Activated T-helper 2 cell treated with anti-CD3 and anti-CD28 coated beads, Interferon-gamma antibody, Interleukin-2, Interleukin-4, amounts not matched to agents 10 μg/mL and 5 μg/mL and 100 μg/mL, durations not matched to agents 14 hours and 24 hours and 36 hours (primary cell): ENCODE measurements around the gene PTGR1. TPM values are rescaled to one million over a fixed set of nuclear protein-coding genes. Genes with fewer than 3 reads are reported as not detected.
"Not testable (repeated sequence)": the region's sequence is repeated elsewhere in the genome, so short reads cannot be mapped to it uniquely, and the experiment has no call there.

Experiments
- DNase-seq: peaks from one replicate; pipeline ENCODE4 v3.0.0; 2021; ENCODE audit warnings: low spot score
- H3K27ac Mint-ChIP-seq: one replicate; pipeline ENCODE4 v1.8.0; 2021; ENCODE audit warnings: mixed read lengths
- H3K27me3 Mint-ChIP-seq: one replicate; pipeline ENCODE4 v1.8.0; 2021; ENCODE audit warnings: low read depth, mixed read lengths
- H3K36me3 Mint-ChIP-seq: one replicate; pipeline ENCODE4 v1.8.0; 2021; ENCODE audit warnings: low read depth, mixed read lengths
- H3K4me1 Mint-ChIP-seq: one replicate; pipeline ENCODE4 v1.8.0; 2021; ENCODE audit warnings: low read depth, mixed read lengths
- H3K4me3 Mint-ChIP-seq: one replicate; pipeline ENCODE4 v1.8.0; 2021; ENCODE audit warnings: low read depth, mild to moderate bottlenecking, moderate library complexity, mixed read lengths
- H3K9me3 Mint-ChIP-seq: one replicate; pipeline ENCODE4 v1.8.0; 2021; ENCODE audit warnings: mixed read lengths
- intact Hi-C: fragments of 100-400 bp; cut with micrococcal nuclease; formaldehyde crosslinking; loops from one replicate; pipeline ENCODE4 v1.15.1; 2023
- total RNA-seq: library from RNA; stranded (reverse); gene quantifications from 2 replicates; pipeline ENCODE4 v1.2.3, GENCODE V29; 2022

Gene PTGR1
- total RNA-seq, 1 donor from 2014 or later: 1.8 TPM

- Mint-ChIP-seq H3K4me3 (peak overlapping the region; percentile 93), H3K27me3 (no peaks in the 10 kb centered on the region), H3K9me3 (no peaks in the 10 kb centered on the region), H3K36me3 (peaks cover 32% of the 10 kb centered on the region), H3K27ac (peak overlapping the region; percentile 80), H3K4me1 (peaks cover 41% of the 10 kb centered on the region)
- intact Hi-C loops: loop anchor here (1.0 to 10.0 kb wide), 4 partner anchors 31 to 1376 kb away; partner anchors contain the start of genes ECPAS and TXN
- DNase-seq: no peak
Measured at GRCh38 chr9:111630964-111631213, 31.4 kb upstream of the PTGR1 start.

GRCh38 chr9:111630182-111630963, 30.9 kb upstream of the PTGR1 start:
- peak overlapping the region; percentile 80 for H3K27ac Mint-ChIP-seq
- intact Hi-C loops: loop anchor here (2.0 to 10.0 kb wide), 3 partner anchors 60 to 1376 kb away; partner anchors contain the start of genes ECPAS and TXN
- peak overlapping the region; percentile 93 for H3K4me3 Mint-ChIP-seq
- H3K9me3 Mint-ChIP-seq: no peaks in the 10 kb centered on the region
- peaks cover 32% of the 10 kb centered on the region for H3K36me3 Mint-ChIP-seq
- no peak for DNase-seq
- H3K4me1 Mint-ChIP-seq: peaks cover 38% of the 10 kb centered on the region
- H3K27me3 Mint-ChIP-seq: peaks cover 3% of the 10 kb centered on the region

GRCh38 chr9:111628411-111628810, 29.0 kb upstream of the PTGR1 start:
- Mint-ChIP-seq H3K4me3 (no peak overlapping the region), H3K27me3 (peaks cover 3% of the 10 kb centered on the region), H3K9me3 (no peaks in the 10 kb centered on the region), H3K4me1 (peaks cover 23% of the 10 kb centered on the region), H3K27ac (no peak overlapping the region), H3K36me3 (peaks cover 16% of the 10 kb centered on the region)
- DNase-seq: no peak
- intact Hi-C loops: no loop called here

- Mint-ChIP-seq H3K4me3 (no peak overlapping the region), H3K36me3 (peaks cover 6% of the 10 kb centered on the region), H3K4me1 (peaks cover 13% of the 10 kb centered on the region), H3K9me3 (no peaks in the 10 kb centered on the region), H3K27ac (no peak overlapping the region), H3K27me3 (peaks cover 5% of the 10 kb centered on the region)
- intact Hi-C loops: no loop called here
- DNase-seq: no peak
Measured at GRCh38 chr9:111627260-111627963, 28.0 kb upstream of the PTGR1 start.

- Mint-ChIP-seq H3K4me3 (no peak overlapping the region), H3K4me1 (no peaks in the 10 kb centered on the region), H3K27ac (no peak overlapping the region), H3K9me3 (no peaks in the 10 kb centered on the region), H3K27me3 (peaks cover 13% of the 10 kb centered on the region), H3K36me3 (no peaks in the 10 kb centered on the region)
- intact Hi-C loops: no loop called here
- DNase-seq: no peak
Measured at GRCh38 chr9:111622626-111623025, 23.2 kb upstream of the PTGR1 start.

- no peaks in the 10 kb centered on the region for H3K4me1 Mint-ChIP-seq
- no peak overlapping the region for H3K27ac Mint-ChIP-seq
- no peak for DNase-seq
- H3K9me3 Mint-ChIP-seq: no peaks in the 10 kb centered on the region
- intact Hi-C loops: no loop called here
- H3K4me3 Mint-ChIP-seq: no peak overlapping the region
- H3K36me3 Mint-ChIP-seq: no peaks in the 10 kb centered on the region
- H3K27me3 Mint-ChIP-seq: peaks cover 13% of the 10 kb centered on the region
Measured at GRCh38 chr9:111621895-111622480, 22.5 kb upstream of the PTGR1 start.

- intact Hi-C loops, H3K27ac Mint-ChIP-seq, DNase-seq, H3K4me1 Mint-ChIP-seq, H3K9me3 Mint-ChIP-seq, H3K36me3 Mint-ChIP-seq, H3K4me3 Mint-ChIP-seq: not testable (repeated sequence)
- H3K27me3 Mint-ChIP-seq: peaks cover 12% of the 10 kb centered on the region
Measured at GRCh38 chr9:111617349-111617748, 17.9 kb upstream of the PTGR1 start.

GRCh38 chr9:111615928-111616327, 16.5 kb upstream of the PTGR1 start:
- H3K27me3 Mint-ChIP-seq: peaks cover 10% of the 10 kb centered on the region
- no peaks in the 10 kb centered on the region for H3K4me1 Mint-ChIP-seq
- no peaks in the 10 kb centered on the region for H3K36me3 Mint-ChIP-seq
- intact Hi-C loops: no loop called here
- no peak overlapping the region for H3K27ac Mint-ChIP-seq
- no peak overlapping the region for H3K4me3 Mint-ChIP-seq
- no peak for DNase-seq
- H3K9me3 Mint-ChIP-seq: no peaks in the 10 kb centered on the region

- no peaks in the 10 kb centered on the region for H3K4me1 Mint-ChIP-seq
- no peaks in the 10 kb centered on the region for H3K9me3 Mint-ChIP-seq
- no peak for DNase-seq
- intact Hi-C loops: no loop called here
- H3K27ac Mint-ChIP-seq: no peak overlapping the region
- H3K4me3 Mint-ChIP-seq: no peak overlapping the region
- H3K36me3 Mint-ChIP-seq: no peaks in the 10 kb centered on the region
- peaks cover 14% of the 10 kb centered on the region for H3K27me3 Mint-ChIP-seq
Measured at GRCh38 chr9:111613436-111614040, 14.1 kb upstream of the PTGR1 start.

- H3K9me3 Mint-ChIP-seq: no peaks in the 10 kb centered on the region
- no peaks in the 10 kb centered on the region for H3K36me3 Mint-ChIP-seq
- intact Hi-C loops: no loop called here
- peaks cover 11% of the 10 kb centered on the region for H3K27me3 Mint-ChIP-seq
- DNase-seq: no peak
- H3K4me3 Mint-ChIP-seq: no peak overlapping the region
- no peak overlapping the region for H3K27ac Mint-ChIP-seq
- H3K4me1 Mint-ChIP-seq: no peaks in the 10 kb centered on the region
Measured at GRCh38 chr9:111610845-111611244, 11.4 kb upstream of the PTGR1 start.

- Mint-ChIP-seq H3K36me3 (no peaks in the 10 kb centered on the region), H3K27me3 (peaks cover 14% of the 10 kb centered on the region), H3K4me1 (no peaks in the 10 kb centered on the region), H3K4me3 (no peak overlapping the region), H3K9me3 (no peaks in the 10 kb centered on the region), H3K27ac (no peak overlapping the region)
- intact Hi-C loops: no loop called here
- DNase-seq: no peak
Measured at GRCh38 chr9:111610149-111610548, 10.7 kb upstream of the PTGR1 start.

GRCh38 chr9:111605041-111605559, 5.7 kb upstream of the PTGR1 start:
- no peaks in the 10 kb centered on the region for H3K9me3 Mint-ChIP-seq
- peaks cover 19% of the 10 kb centered on the region for H3K27me3 Mint-ChIP-seq
- no peaks in the 10 kb centered on the region for H3K36me3 Mint-ChIP-seq
- H3K4me1 Mint-ChIP-seq: peaks cover 4% of the 10 kb centered on the region
- DNase-seq: no peak
- H3K4me3 Mint-ChIP-seq: no peak overlapping the region
- intact Hi-C loops: no loop called here
- H3K27ac Mint-ChIP-seq: no peak overlapping the region
